GM08714 (cell line): ENCODE data around the gene AIG1.

ENCODE experiments used
- H3K4me3 ChIP-seq: fragments of 200-500 bp; sonication (Bioruptor generic); 2 replicates; pipeline ENCODE4 v1.5.1; 2014; ENCODE audit warnings: mild to moderate bottlenecking, low read length, inconsistent platforms
- ZNF274 ChIP-seq: IDR thresholded peaks from 2 replicates; pipeline ENCODE4 v1.6.1; 2012; ENCODE audit warnings: mild to moderate bottlenecking, low read depth, low read length

AIG1 gene

DNA sequence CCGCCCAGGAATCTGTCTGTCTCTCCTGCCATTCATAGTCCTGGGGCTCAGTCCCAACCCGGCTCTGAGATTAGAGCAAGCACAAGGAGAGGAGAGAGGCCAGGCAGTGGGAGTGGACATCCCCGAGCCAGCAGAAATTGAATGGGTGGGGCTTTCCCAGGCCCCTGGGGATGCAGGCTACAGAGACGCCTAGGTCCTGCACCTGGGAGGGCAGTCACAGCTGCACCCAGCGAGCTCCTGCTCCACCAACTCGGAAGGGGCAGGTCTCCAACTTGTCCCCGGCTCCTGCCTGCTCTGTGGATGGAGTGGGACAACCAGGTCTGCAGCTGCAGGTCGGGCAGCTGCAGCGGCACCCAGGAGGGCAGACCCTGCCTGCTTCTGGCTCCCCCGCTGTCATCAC lies 11.1 kb upstream of the AIG1 start:
- no peak overlapping the region for H3K4me3 ChIP-seq
- no peak for TF ChIP-seq ZNF274

DNA sequence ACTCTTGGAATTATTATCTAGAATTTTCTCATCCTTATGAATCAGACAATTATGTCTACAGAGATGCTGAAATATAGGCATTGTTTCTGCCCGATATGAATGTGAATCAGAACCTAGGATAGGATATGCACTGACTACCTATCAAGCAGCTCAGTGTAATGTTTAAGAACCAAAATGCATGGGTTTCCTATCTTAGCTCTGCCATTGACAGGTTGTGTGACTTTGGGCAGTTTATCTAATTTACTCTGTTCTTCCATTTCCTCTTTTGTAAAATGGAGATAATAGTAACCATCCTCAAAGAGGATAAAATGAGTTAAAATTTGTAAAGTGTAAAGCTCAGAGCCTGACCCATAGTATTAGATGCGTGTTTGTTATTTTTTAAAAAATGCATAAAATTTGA lies 10.2 kb upstream of the AIG1 start:
- TF ChIP-seq ZNF274, result no peak
- no peak overlapping the region for H3K4me3 ChIP-seq

- no peak for TF ChIP-seq ZNF274
- no peak overlapping the region for H3K4me3 ChIP-seq
Measured at GRCh38 chr6:143052282-143052681, 8.4 kb upstream of the AIG1 start.

GRCh38 chr6:143053856-143054255 lies 6.8 kb upstream of the AIG1 start:
- TF ChIP-seq ZNF274, result no peak
- H3K4me3 ChIP-seq, result no peak overlapping the region

GRCh38 chr6:143054329-143054728 lies 6.4 kb upstream of the AIG1 start:
- no peak overlapping the region for H3K4me3 ChIP-seq
- TF ChIP-seq ZNF274, result no peak

DNA sequence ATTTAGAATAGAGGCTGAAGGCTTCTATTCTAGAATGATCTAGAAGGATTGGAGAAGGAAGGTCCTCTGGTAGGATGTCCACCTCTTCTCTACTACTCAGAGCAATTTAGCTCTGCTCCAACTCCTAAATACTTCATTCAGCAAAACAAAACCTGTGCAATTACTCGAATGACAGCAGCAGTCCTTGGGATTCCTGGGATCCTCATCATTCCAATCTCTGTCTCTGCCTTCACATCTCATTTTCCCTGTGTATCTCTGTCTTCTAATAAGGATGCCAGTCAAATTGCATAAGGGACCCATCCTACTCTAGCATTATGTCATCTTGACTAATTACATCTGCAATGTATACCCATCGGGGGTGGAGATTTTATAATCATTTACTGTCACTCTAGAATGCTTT lies 5.5 kb upstream of the AIG1 start:
- TF ChIP-seq ZNF274, result no peak
- H3K4me3 ChIP-seq, result no peak overlapping the region

- H3K4me3 ChIP-seq, result no peak overlapping the region
- TF ChIP-seq ZNF274, result no peak
Measured at GRCh38 chr6:143055891-143056290, 4.8 kb upstream of the AIG1 start.

- H3K4me3 ChIP-seq, result no peak overlapping the region
- no peak for TF ChIP-seq ZNF274
Measured at GRCh38 chr6:143058987-143059386, 1.7 kb upstream of the AIG1 start.

DNA sequence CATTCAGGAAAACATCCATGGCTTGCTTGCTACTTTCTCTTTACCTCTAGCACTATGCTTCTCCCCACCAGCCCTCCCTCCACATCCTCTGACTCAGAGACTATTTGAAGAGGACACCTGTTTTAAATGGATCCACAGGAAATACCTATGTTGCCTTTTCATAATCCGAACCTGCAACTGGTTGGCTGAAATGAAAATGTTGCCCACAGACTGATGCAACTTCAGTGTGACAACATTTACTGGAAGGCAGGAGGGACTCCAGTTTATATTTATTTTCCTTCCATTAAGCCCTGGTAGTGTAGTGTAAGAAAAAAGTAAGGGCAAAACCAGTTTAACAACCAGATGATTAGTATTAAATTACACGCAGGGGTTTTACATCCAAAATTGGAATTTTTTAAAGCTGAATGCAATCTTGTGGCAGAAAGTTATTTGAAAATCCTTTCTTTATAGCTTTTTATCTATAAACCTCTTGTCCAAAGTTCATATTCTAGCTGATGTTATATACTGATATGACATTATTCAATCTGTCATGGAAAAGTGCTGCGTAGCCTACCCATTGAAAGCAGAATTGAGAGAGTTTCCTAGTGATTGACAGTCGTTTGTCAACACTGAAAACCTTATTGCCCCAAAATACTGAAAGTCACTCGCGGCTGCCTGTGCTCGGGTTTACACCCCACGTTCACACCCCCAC lies 881 bp upstream of the AIG1 start:
- H3K4me3 ChIP-seq, result peak overlapping the region; percentile 90
- TF ChIP-seq ZNF274, result no peak

GRCh38 chr6:143060354-143060805 lies 309 bp upstream of the AIG1 start:
- no peak for TF ChIP-seq ZNF274
- H3K4me3 ChIP-seq, result peak overlapping the region; percentile 90

DNA sequence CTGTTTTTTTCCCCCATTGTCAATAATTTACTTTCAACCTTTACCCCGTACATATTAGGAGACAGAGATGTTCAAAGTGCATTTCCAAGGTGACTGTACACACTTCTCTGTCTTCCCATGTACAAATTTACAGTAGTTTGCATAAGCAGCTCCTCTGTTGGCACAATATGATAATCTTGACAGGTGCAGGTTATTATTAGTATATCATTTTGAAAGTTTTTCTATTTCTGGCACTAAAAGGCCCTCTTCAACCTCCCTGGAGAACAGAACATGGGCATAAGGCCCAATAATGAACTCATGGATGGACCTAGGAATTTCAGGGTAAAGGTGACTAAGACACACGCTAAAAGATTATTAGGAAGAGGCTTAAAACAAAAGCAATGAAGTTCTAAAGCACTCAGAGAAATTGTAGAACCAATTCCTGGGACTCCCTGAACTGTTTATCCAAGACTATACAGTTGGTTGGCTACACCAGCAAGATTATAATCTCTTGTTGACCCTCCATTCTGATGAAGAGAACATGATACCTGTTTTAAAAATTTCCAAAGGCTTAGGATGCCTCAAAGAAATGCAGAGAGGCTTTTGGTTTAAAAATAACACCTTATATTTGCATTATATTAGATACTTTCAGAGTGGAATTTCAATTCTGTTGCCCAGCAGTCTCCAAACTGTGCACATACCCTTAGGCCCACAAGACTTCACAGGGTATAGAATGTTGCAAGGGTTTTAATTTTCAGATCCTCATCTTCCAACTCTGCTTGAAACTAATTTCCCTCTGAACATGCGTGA lies 1.1 kb downstream of the AIG1 start:
- H3K4me3 ChIP-seq, result peak overlapping the region; percentile 90
- TF ChIP-seq ZNF274, result no peak

DNA sequence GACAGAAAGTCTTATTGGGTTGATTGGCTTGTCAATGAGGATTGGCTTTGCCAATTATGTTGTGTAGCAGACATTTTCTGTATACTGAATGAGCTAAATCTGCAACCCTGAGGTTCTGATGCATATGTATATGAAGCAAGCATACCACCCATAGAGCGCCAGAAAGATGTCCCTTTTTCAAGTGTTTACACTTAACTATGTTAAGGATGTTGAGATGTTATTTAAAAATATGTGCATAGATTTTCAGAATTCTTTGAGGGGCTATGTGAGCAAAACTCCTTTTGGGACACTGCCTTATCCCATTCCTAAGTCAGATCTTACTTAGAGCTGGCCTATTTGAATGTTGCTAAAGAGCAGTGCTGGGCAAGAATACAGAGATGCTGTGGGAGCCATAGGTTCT lies 1.9 kb downstream of the AIG1 start:
- no peak for TF ChIP-seq ZNF274

GRCh38 chr6:143063631-143064030 lies 2.9 kb downstream of the AIG1 start:
- no peak overlapping the region for H3K4me3 ChIP-seq
- no peak for TF ChIP-seq ZNF274

More for the DNA sequence above, 1.9 kb downstream of the AIG1 start:
- no peak overlapping the region for H3K4me3 ChIP-seq

DNA sequence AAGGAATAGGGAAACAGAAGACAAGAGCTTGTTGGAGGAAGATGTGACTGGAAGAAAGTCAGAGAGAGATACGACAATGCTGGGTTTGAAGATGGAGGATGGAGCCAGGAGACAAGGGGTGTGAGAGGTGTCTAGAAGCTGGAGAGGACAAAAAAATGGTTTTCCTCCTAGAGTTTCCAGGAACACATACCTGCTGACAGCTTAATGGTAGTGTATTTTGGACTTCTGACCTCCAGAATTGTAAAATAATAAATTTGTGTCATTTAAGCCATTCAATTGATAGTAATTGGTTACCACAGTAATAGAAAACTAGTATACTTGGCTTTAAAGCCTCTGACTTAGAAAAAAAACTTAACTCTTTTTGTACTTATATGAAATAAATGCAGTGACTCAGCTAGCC lies 3.6 kb downstream of the AIG1 start:
- no peak for TF ChIP-seq ZNF274

DNA sequence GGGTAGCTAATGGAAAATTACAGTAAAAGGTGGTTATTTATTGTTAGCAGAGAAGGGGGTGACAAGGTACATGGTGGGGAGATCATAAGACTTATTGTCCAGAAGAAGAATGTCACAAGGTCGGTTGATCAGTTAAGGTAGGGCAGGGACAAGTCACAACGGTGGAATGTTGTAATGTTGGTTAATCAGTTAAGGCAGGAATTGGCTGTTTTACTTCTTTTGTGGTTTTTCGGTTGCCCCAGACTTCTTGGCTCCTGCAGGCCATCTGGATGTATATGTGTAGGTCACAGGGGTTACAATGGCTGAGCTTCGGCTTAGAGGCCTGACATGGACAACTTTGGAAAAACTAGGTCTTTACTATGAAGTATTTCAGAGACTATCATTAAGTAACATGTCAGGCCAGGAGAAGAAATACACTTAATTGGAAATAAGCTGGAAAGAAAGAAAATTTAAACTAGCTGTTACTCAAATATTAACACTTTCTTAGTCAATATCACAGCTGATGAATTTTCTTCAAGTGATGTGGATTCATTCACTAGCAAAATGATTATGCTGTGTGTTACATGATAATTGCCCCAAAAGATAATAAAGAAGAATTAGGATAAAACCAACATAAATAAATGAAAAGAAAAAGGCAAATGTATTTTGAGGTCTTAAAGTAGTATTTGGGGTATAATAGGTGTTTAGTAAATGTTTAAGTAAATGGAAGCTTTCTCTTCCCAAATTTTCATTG lies 4.4 kb downstream of the AIG1 start:
- H3K4me3 ChIP-seq, result no peak overlapping the region
- TF ChIP-seq ZNF274, result no peak

More for the DNA sequence above, 3.6 kb downstream of the AIG1 start:
- H3K4me3 ChIP-seq, result no peak overlapping the region

DNA sequence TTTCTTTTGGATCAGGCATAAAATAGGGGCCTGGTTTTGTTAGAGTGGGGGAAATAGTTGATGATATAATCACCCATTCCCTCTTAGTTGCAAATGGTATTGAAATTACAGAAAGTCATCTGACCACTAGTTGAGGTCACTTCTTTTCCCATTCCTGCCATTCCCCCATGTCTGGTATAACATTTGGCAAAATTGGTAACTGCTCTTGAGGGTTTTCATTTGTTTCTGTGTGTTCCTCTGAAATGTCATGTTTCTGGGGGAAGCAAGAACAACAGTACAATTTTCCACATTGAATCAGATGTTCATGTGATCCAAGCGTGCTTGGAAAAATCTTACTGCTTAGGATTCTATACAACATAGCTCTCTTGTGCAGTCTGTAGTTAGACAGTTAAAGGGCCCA lies 7.3 kb downstream of the AIG1 start:
- no peak for TF ChIP-seq ZNF274
- no peak overlapping the region for H3K4me3 ChIP-seq
